Esophagus squamous epithelium (tissue), 5 donors: ENCODE data around the gene FBLN7. TPM values are rescaled to one million over a fixed set of nuclear protein-coding genes. Genes with fewer than 3 reads are reported as not detected.
A peak's percentile ranks its signal among the peaks of the same experiment; 100 is the strongest.

Source experiments
- DNase-seq: peaks from one replicate; lab custom pipeline; 2025; lab: John Stamatoyannopoulos, UW
- H3K27ac ChIP-seq, 4 donors: fragments of 200-600 bp; sonication (generic); one replicate each; pipeline ENCODE4 v1.5.1; 2016 to 2019; ENCODE audit warnings: mild to moderate bottlenecking in 1 of 4
- H3K27me3 ChIP-seq, 4 donors: fragments of 200-600 bp; sonication (generic); 1 replicate in 3 of 4; 2 replicates in 1 of 4; pipeline versions ENCODE4 v1.5.1 to v1.6.0; 2017 to 2021; ENCODE audit warnings: antibody characterized with exemption in 1 of 4
- H3K36me3 ChIP-seq, 3 donors: fragments of 200-600 bp; sonication (generic); one replicate each; pipeline ENCODE4 v1.5.1; 2016 to 2019
- H3K4me1 ChIP-seq, 3 donors: fragments of 200-600 bp; sonication (generic); one replicate each; pipeline ENCODE4 v1.5.1; 2017 to 2019
- H3K4me3 ChIP-seq, 4 donors: fragments of 200-600 bp; sonication (generic); 1 replicate in 3 of 4; 2 replicates in 1 of 4; pipeline ENCODE4 v1.5.1; 2016 to 2019; ENCODE audit warnings: mild to moderate bottlenecking in 2 of 4, moderate library complexity in 1 of 4
- H3K9me3 ChIP-seq, 3 donors: fragments of 200-600 bp; sonication (generic); one replicate each; pipeline ENCODE4 v1.5.1; 2016 to 2019
- POLR2A ChIP-seq, 4 donors: fragments of 450-650 bp; IDR thresholded peaks; one replicate each; pipeline ENCODE4 v1.6.1; 2017; ENCODE audit warnings: antibody characterized with exemption in 4 of 4, mild to moderate bottlenecking in 4 of 4, moderate library complexity in 3 of 4
- WGBS, 2 donors: methylation state at CpG; one replicate each; pipeline ENCODE4 v1.1.5; 2018; 5-methylcytosine and 5-hydroxymethylcytosine counted together
- intact Hi-C: fragments of 100-400 bp; cut with DNase I; formaldehyde crosslinking; loops from one replicate; pipeline ENCODE4 v1.15.0; 2022
- total RNA-seq, 4 donors: library from RNA; depleted of rRNA; stranded (reverse); fragments of >200 nt; gene quantifications; one replicate each; pipeline ENCODE4 v1.1.0, GENCODE V29; 2016
- TF ChIP-seq, protein P1 (sequence below), 6 experiments: fragments of 450-650 bp in 4 of 6; fragments of 200-600 bp in 2 of 6; sonication (generic) in 2 of 6; IDR thresholded peaks; one replicate each; pipeline ENCODE4 v1.5.1; 2016 to 2019; ENCODE audit warnings: antibody characterized with exemption in 6 of 6, mild to moderate bottlenecking in 4 of 6, moderate library complexity in 4 of 6
- donor health status: DM: yes; HTN: yes; CAD: no.

The FBLN7 gene
- total RNA-seq, 4 donors from 2014 or later: 1.1 to 2.9 (median 2.5) TPM; not detected in 1

DNA sequence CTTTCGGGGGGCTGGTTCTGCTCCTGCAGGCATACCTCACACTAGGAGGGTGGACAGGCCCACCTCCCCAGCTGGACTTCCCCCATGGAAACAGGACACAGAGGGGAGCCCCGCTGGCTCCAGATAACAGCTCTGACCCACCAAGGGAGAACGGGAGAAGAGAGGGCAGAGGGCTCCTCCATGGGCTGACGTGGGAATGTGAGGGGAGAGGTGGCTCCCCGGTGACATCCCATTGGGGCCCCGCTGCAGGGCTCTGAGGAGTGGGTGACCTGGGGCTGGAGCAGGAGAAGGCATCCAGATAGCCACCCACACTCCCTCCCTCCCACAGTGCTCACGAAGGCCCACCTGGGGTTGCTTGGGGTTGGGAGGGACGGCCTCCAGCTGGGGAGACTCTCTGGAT lies 45.9 kb downstream of the FBLN7 start:
- Histone ChIP-seq H3K27ac (no peak overlapping the region), H3K27me3 (peaks cover 0 to 26% (median 0%) of the 10 kb centered on the region in 4 donors), H3K36me3 (no peaks in the 10 kb centered on the region), H3K9me3 (no peaks in the 10 kb centered on the region), H3K4me1 (peaks cover 0 to 7% (median 0%) of the 10 kb centered on the region in 3 donors), H3K4me3 (no peak overlapping the region)
- 100% methylated on average over 1 of the region's 8 CpGs; no CpG with 5 or more reads in 1 of the 2 donors for WGBS, 2 donors
- TF ChIP-seq, protein P1, sequence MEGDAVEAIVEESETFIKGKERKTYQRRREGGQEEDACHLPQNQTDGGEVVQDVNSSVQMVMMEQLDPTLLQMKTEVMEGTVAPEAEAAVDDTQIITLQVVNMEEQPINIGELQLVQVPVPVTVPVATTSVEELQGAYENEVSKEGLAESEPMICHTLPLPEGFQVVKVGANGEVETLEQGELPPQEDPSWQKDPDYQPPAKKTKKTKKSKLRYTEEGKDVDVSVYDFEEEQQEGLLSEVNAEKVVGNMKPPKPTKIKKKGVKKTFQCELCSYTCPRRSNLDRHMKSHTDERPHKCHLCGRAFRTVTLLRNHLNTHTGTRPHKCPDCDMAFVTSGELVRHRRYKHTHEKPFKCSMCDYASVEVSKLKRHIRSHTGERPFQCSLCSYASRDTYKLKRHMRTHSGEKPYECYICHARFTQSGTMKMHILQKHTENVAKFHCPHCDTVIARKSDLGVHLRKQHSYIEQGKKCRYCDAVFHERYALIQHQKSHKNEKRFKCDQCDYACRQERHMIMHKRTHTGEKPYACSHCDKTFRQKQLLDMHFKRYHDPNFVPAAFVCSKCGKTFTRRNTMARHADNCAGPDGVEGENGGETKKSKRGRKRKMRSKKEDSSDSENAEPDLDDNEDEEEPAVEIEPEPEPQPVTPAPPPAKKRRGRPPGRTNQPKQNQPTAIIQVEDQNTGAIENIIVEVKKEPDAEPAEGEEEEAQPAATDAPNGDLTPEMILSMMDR (IDR thresholded peaks at IDR 0.05): no peak
- TF ChIP-seq POLR2A (IDR thresholded peaks at IDR 0.05): no peak
- intact Hi-C loops: no loop called here
- no peak for DNase-seq

DNA sequence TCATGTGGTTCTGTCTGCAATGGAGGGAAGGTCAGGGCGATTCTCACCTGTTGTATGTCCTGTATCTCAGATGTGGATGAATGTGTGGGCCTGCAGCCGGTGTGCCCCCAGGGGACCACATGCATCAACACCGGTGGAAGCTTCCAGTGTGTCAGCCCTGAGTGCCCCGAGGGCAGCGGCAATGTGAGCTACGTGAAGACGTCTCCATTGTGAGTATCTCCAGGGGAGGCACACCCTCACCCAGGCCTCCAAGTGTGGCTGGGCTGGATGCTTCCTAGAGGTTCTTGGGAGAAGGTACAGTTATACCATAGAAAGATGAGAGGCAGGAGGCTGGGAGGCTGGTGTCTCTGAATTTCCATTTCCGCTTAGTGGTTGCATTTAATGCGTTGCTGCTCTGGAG lies 46.9 kb downstream of the FBLN7 start:
- Histone ChIP-seq H3K36me3 (no peaks in the 10 kb centered on the region), H3K27me3 (peaks cover 0 to 24% (median 0%) of the 10 kb centered on the region in 4 donors), H3K9me3 (no peaks in the 10 kb centered on the region), H3K4me3 (no peak overlapping the region), H3K27ac (no peak overlapping the region), H3K4me1 (peaks cover 0 to 7% (median 0%) of the 10 kb centered on the region in 3 donors)
- TF ChIP-seq, protein P1 (IDR thresholded peaks at IDR 0.05): no peak
- no peak for TF ChIP-seq POLR2A (IDR thresholded peaks at IDR 0.05)
- intact Hi-C loops: no loop called here
- DNase-seq: no peak
- 80 to 86% methylated on average over 4 to 7 of the region's 9 CpGs for WGBS, 2 donors

DNA sequence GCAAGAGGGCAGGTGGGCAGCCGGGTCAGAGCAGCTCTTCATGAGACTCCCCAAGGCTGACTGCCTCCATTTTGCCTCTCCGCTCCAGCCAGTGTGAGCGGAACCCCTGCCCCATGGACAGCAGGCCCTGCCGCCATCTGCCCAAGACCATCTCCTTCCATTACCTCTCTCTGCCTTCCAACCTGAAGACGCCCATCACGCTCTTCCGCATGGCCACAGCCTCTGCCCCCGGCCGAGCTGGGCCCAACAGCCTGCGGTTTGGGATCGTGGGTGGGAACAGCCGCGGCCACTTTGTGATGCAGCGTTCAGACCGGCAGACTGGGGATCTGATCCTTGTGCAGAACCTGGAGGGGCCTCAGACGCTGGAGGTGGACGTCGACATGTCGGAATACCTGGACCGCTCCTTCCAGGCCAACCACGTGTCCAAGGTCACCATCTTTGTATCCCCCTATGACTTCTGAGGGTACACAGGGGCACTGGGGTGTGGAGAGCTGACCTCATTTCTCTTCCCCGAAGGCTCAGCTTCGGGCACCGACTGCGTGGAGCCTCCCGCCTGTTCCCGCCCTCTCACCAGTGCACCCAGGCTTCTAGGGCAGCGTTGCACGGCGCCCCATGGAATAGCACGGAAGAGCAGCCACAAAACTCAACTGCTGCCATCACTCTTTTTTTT lies 49.0 kb downstream of the FBLN7 start:
- 94 to 96% methylated on average over 28 to 30 of the region's 31 CpGs for WGBS, 2 donors
- Histone ChIP-seq H3K27ac (peak overlapping the region in 2 of 4 donors; percentile 5 to 31), H3K4me3 (no peak overlapping the region), H3K27me3 (peaks cover 0 to 3% (median 0%) of the 10 kb centered on the region in 4 donors), H3K4me1 (no peaks in the 10 kb centered on the region), H3K36me3 (no peaks in the 10 kb centered on the region), H3K9me3 (no peaks in the 10 kb centered on the region)
- TF ChIP-seq, protein P1 (IDR thresholded peaks at IDR 0.05): no peak
- TF ChIP-seq POLR2A (IDR thresholded peaks at IDR 0.05): no peak
- no peak for DNase-seq
- intact Hi-C loops: no loop called here

DNA sequence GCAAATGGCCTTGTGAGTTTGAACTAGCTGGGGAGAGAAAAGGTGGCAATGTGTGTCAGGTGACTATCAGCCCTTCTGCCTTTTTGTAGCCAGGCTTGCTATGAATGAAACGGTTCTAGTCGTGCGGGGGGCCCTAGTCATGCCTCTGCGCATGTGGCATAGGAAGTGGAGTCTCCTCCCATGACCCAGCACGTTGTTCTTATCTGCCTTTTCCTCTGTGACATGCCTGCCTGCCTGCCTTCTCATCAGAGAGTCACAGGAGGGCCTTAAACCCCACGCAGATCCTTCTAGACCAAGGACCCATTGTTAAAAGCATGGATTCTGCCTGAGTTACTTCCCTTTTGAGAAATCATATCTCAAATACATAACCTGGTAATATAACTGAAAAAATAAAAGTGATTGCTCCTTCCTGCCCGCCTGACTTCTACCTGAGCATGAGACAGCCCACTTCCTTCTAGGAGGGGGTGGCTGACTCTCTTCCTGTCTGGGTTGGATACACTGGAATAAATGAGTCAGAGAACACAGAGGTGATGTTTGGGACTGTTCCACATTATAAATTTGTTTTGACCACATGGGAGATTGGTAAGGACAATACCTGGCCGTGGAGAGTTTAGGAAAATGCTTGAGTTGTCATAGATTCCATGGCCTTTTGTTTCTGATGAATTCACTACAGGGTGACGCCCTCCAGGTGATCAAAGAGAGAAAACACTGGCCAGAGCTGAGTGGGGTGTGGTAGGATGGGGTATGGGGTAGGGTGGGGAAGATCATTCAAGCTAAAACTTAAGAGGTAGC lies 49.8 kb downstream of the FBLN7 start:
- H3K4me1 ChIP-seq: no peaks in the 10 kb centered on the region
- H3K27me3 ChIP-seq: no peaks in the 10 kb centered on the region
- intact Hi-C loops: no loop called here
- TF ChIP-seq, protein P1 (IDR thresholded peaks at IDR 0.05): no peak
- TF ChIP-seq POLR2A (IDR thresholded peaks at IDR 0.05): no peak
- no peak overlapping the region for H3K4me3 ChIP-seq
- no peaks in the 10 kb centered on the region for H3K36me3 ChIP-seq
- 40 to 64% methylated on average over 8 to 9 of the region's 9 CpGs for WGBS, 2 donors
- DNase-seq: no peak
- H3K9me3 ChIP-seq: no peaks in the 10 kb centered on the region
- peak overlapping the region in 2 of 4 donors; percentile 31 to 52 for H3K27ac ChIP-seq
